Upper lobe of left lung (tissue), 4 donors: ENCODE measurements around the gene ARAP1.

Source experiments
- CTCF ChIP-seq, 6 experiments: fragments of 450-650 bp in 4 of 6; fragments of 200-600 bp in 2 of 6; sonication (generic) in 2 of 6; IDR thresholded peaks; one replicate each; pipeline ENCODE4 v1.5.1; 2016 to 2019; ENCODE audit warnings: antibody characterized with exemption in 6 of 6
- EP300 ChIP-seq, 4 donors: sonication (generic); formaldehyde crosslinking; IDR thresholded peaks; one replicate each; pipeline ENCODE4 v1.5.1; 2017; ENCODE audit warnings: antibody characterized with exemption in 4 of 4, control low read depth in 2 of 4
- POLR2A ChIP-seq, 4 donors: fragments of 450-650 bp; IDR thresholded peaks; one replicate each; pipeline ENCODE4 v1.5.1; 2016 to 2017; ENCODE audit warnings: antibody characterized with exemption in 4 of 4, mild to moderate bottlenecking in 2 of 4
- POLR2AphosphoS5 ChIP-seq, 2 donors: sonication (generic); formaldehyde crosslinking; IDR thresholded peaks; one replicate each; pipeline ENCODE4 v1.5.1; 2017; ENCODE audit warnings: antibody characterized with exemption in 2 of 2

- TF ChIP-seq POLR2A (IDR thresholded peaks at IDR 0.05) (no peak), POLR2AphosphoS5 (IDR thresholded peaks at IDR 0.05) (no peak), CTCF (IDR thresholded peaks at IDR 0.05) (no peak), EP300 (IDR thresholded peaks at IDR 0.05) (no peak)
These were observed 110.6 kb downstream of the ARAP1 start for GRCh38 chr11:72641522-72642042.
